ENCODE measurements around the gene SLC4A5.
"Not testable (repeated sequence)": the region's sequence is repeated elsewhere in the genome, so short reads cannot be mapped to it uniquely, and the experiment has no call there.

The SLC4A5 gene

GRCh38 chr2:74223941-74224770 lies 119.1 kb downstream of the SLC4A5 start:
- H3K4me1 Mint-ChIP-seq (ENCODE audit: low read depth in 2 of 2), result no peaks in the 10 kb centered on the region
- peak overlapping the region; percentile 53 to 59 for H3K27ac Mint-ChIP-seq
- DNase-seq, result no peak
- no peak for ATAC-seq (replicated peaks)
- H3K9me3 Mint-ChIP-seq, result no peaks in the 10 kb centered on the region
- H3K27me3 Mint-ChIP-seq, result no peaks in the 10 kb centered on the region
- H3K36me3 Mint-ChIP-seq (ENCODE audit: insufficient read depth), result peaks cover 9% of the 10 kb centered on the region
- H3K4me3 Mint-ChIP-seq, result no peak overlapping the region

- H3K9me3 Mint-ChIP-seq, result no peaks in the 10 kb centered on the region
- H3K36me3 Mint-ChIP-seq (ENCODE audit: insufficient read depth), result peaks cover 9% of the 10 kb centered on the region
- H3K27me3 Mint-ChIP-seq, result no peaks in the 10 kb centered on the region
- DNase-seq (no peak), ATAC-seq (replicated peaks) (no peak)
- H3K27ac Mint-ChIP-seq, result no peak overlapping the region
- no peak overlapping the region for H3K4me3 Mint-ChIP-seq
- H3K4me1 Mint-ChIP-seq (ENCODE audit: low read depth in 2 of 2), result no peaks in the 10 kb centered on the region
Measured at GRCh38 chr2:74222300-74222650, 120.9 kb downstream of the SLC4A5 start.

DNA sequence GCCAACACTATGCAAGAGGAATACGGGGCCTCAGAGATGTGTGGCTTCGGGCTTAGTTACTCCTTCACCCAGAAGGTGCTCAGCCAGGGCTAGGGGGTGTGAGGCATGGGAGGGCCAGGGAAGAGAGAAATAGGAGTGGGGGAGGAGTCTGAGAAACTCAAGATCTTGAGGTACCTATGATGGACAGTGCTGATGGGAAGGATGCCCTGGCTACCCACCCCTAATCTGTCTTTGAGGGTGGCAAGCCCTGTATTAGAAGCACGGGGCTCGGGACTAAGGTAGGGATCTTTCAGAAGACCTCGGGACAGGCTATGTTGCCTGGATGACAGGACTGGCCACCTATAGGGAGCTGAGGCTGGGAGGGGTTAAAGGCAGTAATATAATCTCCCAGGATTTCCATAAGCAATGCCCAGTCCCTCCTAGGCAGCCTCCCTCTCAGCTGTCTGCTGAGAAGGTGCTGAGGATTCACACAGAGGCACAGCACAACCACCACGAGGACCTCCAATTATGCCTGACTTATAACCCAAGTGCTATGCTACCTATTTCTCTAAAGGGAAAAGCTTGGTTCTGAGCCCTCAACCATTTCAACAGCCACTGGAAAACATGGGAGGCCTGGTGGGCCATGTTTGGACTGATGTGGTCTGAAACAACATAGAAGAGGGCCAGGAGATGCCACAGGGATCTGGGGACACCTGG lies 121.5 kb downstream of the SLC4A5 start:
- peaks cover 11% of the 10 kb centered on the region for H3K36me3 Mint-ChIP-seq (ENCODE audit: insufficient read depth)
- no peak overlapping the region for H3K27ac Mint-ChIP-seq
- H3K27me3 Mint-ChIP-seq, result no peaks in the 10 kb centered on the region
- no peak overlapping the region for H3K4me3 Mint-ChIP-seq
- DNase-seq, result no peak
- H3K4me1 Mint-ChIP-seq (ENCODE audit: low read depth in 2 of 2), result no peaks in the 10 kb centered on the region
- no peak for ATAC-seq (replicated peaks)
- H3K9me3 Mint-ChIP-seq, result no peaks in the 10 kb centered on the region

GRCh38 chr2:74221091-74221490 lies 122.1 kb downstream of the SLC4A5 start:
- DNase-seq (no peak), ATAC-seq (replicated peaks) (no peak)
- Mint-ChIP-seq H3K27ac (no peak overlapping the region), H3K36me3 (ENCODE audit: insufficient read depth) (peaks cover 14% of the 10 kb centered on the region), H3K27me3 (no peaks in the 10 kb centered on the region), H3K4me1 (ENCODE audit: low read depth in 2 of 2) (no peaks in the 10 kb centered on the region), H3K9me3 (no peaks in the 10 kb centered on the region), H3K4me3 (no peak overlapping the region)

DNA sequence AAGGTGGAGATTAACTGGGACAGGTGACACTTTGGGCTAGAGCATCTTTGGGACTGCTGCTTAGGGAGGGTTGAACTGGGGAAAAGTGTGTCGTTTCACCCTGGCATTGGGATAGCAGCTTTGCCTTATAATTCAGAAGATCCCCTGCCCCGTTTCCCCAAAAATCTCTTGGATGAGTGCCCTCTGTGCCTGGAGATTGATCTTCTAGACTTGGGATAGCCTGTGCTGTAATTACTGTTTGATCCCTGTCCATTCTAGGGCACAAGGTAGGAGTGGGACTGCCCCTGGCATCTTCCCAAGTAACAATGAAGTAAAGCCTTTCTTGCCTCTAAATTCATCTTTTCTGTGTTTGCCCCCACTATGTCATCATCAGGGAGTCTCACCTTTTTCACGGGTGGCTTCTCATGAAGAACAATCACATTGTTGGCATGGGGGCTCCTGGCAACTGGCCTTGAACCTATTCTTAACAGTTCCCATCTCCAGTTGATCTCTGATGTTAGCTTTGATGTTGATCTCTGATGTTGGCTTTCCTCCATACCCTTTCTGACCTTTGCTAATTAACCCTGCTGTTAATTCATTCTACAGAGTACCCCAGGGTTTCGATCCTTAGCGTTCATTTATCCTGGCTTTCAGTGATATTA lies 123.2 kb downstream of the SLC4A5 start:
- Mint-ChIP-seq H3K4me1 (ENCODE audit: low read depth in 2 of 2) (no peaks in the 10 kb centered on the region), H3K27ac (no peak overlapping the region), H3K4me3 (no peak overlapping the region), H3K27me3 (no peaks in the 10 kb centered on the region), H3K36me3 (ENCODE audit: insufficient read depth) (peaks cover 21% of the 10 kb centered on the region), H3K9me3 (no peaks in the 10 kb centered on the region)
- no peak for ATAC-seq (replicated peaks)
- DNase-seq, result no peak

DNA sequence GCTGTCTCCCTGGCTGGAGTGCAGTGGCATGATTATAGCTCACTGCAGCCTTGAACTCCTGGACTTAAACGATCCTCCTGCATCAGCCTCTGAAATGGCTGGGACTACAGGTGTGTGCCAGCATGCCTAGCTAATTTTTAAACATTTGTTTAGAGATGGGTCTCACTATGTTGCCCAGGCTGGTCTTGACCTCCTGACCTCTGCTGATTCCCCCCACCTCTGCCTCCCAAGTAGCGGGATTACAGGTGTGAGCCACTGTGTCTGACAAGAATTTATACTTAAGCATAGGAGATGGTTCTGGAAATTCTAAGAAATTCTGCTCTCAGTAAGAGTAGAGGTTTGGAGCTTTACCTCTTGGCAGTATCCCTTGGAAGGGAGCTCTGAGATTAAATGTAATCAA lies 126.6 kb downstream of the SLC4A5 start:
- H3K9me3 Mint-ChIP-seq, result no peaks in the 10 kb centered on the region
- no peaks in the 10 kb centered on the region for H3K4me1 Mint-ChIP-seq (ENCODE audit: low read depth in 2 of 2)
- no peak overlapping the region for H3K27ac Mint-ChIP-seq
- no peaks in the 10 kb centered on the region for H3K27me3 Mint-ChIP-seq
- peaks cover 42% of the 10 kb centered on the region for H3K36me3 Mint-ChIP-seq (ENCODE audit: insufficient read depth)
- ATAC-seq (replicated peaks) (no peak), DNase-seq (no peak)
- H3K4me3 Mint-ChIP-seq, result no peak overlapping the region

DNA sequence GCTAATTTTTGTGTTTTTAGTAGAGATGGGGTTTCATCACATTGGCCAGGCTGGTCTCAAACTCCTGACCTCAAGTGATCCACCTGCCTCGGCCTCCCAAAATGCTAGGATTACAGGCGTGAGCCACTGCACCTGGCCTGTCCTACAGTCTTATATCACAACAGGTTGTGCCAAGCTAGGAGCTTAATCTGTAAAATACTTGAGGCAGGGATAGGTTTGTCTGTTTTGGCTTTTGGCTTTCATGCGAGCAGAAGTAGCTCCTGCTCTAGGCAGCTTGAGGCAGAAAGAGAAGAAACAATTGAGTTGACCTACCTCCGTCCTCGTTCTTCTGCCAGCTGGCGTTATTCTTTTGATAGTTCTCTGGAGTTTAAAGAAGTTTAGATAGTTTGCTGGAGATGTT lies 127.4 kb downstream of the SLC4A5 start:
- ATAC-seq (replicated peaks); H3K27me3 Mint-ChIP-seq; DNase-seq; H3K9me3 Mint-ChIP-seq; H3K4me3 Mint-ChIP-seq; H3K4me1 Mint-ChIP-seq (ENCODE audit: low read depth in 2 of 2); H3K27ac Mint-ChIP-seq: not testable (repeated sequence)
- peaks cover 44% of the 10 kb centered on the region for H3K36me3 Mint-ChIP-seq (ENCODE audit: insufficient read depth)

DNA sequence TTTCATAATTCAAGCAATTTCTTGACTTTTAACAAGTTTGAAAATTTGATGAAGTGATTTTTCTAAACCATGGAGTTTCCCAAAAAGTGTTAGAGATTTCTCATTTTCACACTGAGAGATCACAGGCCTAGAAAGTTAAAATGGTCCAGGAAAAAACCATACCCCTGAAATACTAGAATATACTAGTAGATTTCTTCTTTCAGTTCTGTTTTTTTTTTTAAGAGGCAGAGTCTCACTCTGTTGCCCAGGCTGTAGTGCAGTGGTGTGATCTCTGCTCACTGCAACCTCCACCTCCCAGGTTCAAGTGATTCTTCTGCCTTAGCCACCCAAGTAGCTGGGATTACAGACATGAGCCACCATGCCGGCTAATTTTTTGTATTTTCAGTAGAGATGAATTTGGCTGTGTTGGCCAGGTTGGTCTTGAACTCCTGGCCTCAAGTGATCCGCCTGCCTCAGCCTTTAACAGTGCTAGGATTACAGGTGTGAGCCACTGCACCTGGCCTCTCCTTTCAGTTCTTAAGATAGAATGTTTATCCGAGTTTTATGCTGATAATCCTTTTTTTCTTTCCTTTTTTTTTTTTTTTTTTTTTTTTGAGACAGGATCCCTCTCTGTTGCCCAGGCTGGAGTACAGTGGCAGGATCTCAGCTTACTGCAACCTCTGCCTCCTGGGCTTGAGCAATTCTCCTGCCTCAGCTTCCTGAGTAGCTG lies 130.4 kb downstream of the SLC4A5 start:
- Mint-ChIP-seq H3K36me3 (ENCODE audit: insufficient read depth) (peaks cover 64% of the 10 kb centered on the region), H3K9me3 (no peaks in the 10 kb centered on the region), H3K27me3 (no peaks in the 10 kb centered on the region), H3K4me3 (no peak overlapping the region), H3K4me1 (ENCODE audit: low read depth in 2 of 2) (peaks cover 2 to 5% of the 10 kb centered on the region in 2 donors), H3K27ac (no peak overlapping the region)
- DNase-seq, result no peak
- no peak for ATAC-seq (replicated peaks)

DNA sequence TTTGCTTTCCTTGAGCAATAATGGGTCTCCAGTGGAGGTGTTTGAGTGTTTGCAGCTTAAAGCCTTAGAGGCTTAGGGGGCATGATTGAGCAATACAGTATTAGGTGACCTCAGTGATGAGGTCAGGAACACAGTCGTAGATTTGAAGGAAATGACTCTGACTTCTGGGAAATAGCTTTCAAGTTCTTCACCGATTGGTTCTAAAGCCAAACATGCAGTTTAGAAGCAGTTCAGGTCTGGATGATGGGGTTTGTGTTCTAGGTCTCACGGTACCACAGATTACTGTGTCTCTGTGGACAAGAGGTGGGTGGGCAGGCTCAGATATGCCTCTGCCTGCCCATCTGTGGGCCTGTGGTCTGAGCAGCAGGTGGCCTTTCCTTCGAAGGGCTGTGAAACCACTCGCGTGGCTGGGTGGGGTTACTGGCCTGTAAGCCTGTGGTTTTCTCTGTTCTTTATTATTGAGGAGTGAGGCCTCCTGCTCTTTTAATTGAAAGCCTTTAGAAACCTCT lies 137.0 kb downstream of the SLC4A5 start:
- Mint-ChIP-seq H3K9me3 (no peaks in the 10 kb centered on the region), H3K27me3 (no peaks in the 10 kb centered on the region), H3K4me1 (ENCODE audit: low read depth in 2 of 2) (peaks cover 27 to 35% of the 10 kb centered on the region in 2 donors), H3K36me3 (ENCODE audit: insufficient read depth) (peaks cover 31% of the 10 kb centered on the region), H3K4me3 (peak overlapping the region; percentile 67 to 75), H3K27ac (peak overlapping the region; percentile 96 to 97)
- peak; percentile 12 to 28 (median 27) for DNase-seq
- peak; percentile 91 for ATAC-seq (replicated peaks)

DNA sequence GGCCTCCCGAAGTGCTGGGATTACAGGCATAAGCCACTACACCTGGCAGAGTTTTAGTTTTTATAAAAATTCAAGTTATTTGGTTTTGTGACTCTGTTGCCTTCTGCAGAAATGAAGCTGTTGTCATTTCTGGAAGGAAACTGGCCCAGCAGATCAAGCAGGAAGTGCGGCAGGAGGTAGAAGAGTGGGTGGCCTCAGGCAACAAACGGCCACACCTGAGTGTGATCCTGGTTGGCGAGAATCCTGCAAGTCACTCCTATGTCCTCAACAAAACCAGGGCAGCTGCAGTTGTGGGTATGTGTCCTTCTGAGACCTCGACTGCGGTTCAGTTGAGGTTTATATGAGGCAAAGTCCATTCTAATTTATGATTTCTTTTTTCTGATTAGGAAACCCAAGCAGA lies 137.6 kb downstream of the SLC4A5 start:
- Mint-ChIP-seq H3K27me3 (no peaks in the 10 kb centered on the region), H3K4me1 (ENCODE audit: low read depth in 2 of 2) (peaks cover 28 to 35% of the 10 kb centered on the region in 2 donors), H3K27ac (peak overlapping the region; percentile 96 to 97), H3K36me3 (ENCODE audit: insufficient read depth) (peaks cover 25% of the 10 kb centered on the region), H3K4me3 (peak overlapping the region; percentile 67 to 75), H3K9me3 (no peaks in the 10 kb centered on the region)
- peak; percentile 35 for ATAC-seq (replicated peaks)
- no peak for DNase-seq

GRCh38 chr2:74205113-74205512 lies 138.1 kb downstream of the SLC4A5 start:
- peaks cover 21% of the 10 kb centered on the region for H3K36me3 Mint-ChIP-seq (ENCODE audit: insufficient read depth)
- ATAC-seq (replicated peaks) (no peak), DNase-seq (no peak)
- H3K4me1 Mint-ChIP-seq (ENCODE audit: low read depth in 2 of 2), result peaks cover 29 to 38% of the 10 kb centered on the region in 2 donors
- H3K27ac Mint-ChIP-seq, result peak overlapping the region; percentile 96 to 97
- no peaks in the 10 kb centered on the region for H3K27me3 Mint-ChIP-seq
- H3K4me3 Mint-ChIP-seq, result peak overlapping the region; percentile 67 to 75
- H3K9me3 Mint-ChIP-seq, result no peaks in the 10 kb centered on the region

- Mint-ChIP-seq H3K27ac (peak overlapping the region in 1 of 2 donors; percentile 97), H3K4me1 (ENCODE audit: low read depth in 2 of 2) (peaks cover 34 to 45% of the 10 kb centered on the region in 2 donors), H3K27me3 (no peaks in the 10 kb centered on the region), H3K9me3 (no peaks in the 10 kb centered on the region), H3K36me3 (ENCODE audit: insufficient read depth) (peaks cover 17% of the 10 kb centered on the region), H3K4me3 (no peak overlapping the region)
- no peak for DNase-seq
- no peak for ATAC-seq (replicated peaks)
Measured at GRCh38 chr2:74204436-74204835, 138.8 kb downstream of the SLC4A5 start.

GRCh38 chr2:74201596-74201995 lies 141.6 kb downstream of the SLC4A5 start:
- Mint-ChIP-seq H3K36me3 (ENCODE audit: insufficient read depth) (peaks cover 12% of the 10 kb centered on the region), H3K4me3 (no peak overlapping the region), H3K27me3 (no peaks in the 10 kb centered on the region), H3K4me1 (ENCODE audit: low read depth in 2 of 2) (peaks cover 39 to 45% of the 10 kb centered on the region in 2 donors), H3K27ac (peak overlapping the region in 1 of 2 donors; percentile 29), H3K9me3 (no peaks in the 10 kb centered on the region)
- DNase-seq (no peak), ATAC-seq (replicated peaks) (no peak)

Data from effector memory CD8-positive, alpha-beta T cell (primary cell).